Ovary (tissue), 3 donors: ENCODE results near the gene ODAPH.

Experiments
- POLR2A ChIP-seq: fragments of 450-650 bp; IDR thresholded peaks from one replicate; pipeline ENCODE4 v1.6.1; 2017; ENCODE audit warnings: antibody characterized with exemption, mild to moderate bottlenecking, moderate library complexity
- TF ChIP-seq, protein P1 (sequence below), 3 donors: fragments of 450-650 bp in 2 of 3; fragments of 200-600 bp in 1 of 3; IDR thresholded peaks; one replicate each; pipeline versions ENCODE4 v1.5.1 to v1.8.0; 2016 to 2022; ENCODE audit warnings: antibody characterized with exemption in 3 of 3, mild to moderate bottlenecking in 1 of 3
- donor health status: DM: no; HTN: no; CAD: no.

DNA sequence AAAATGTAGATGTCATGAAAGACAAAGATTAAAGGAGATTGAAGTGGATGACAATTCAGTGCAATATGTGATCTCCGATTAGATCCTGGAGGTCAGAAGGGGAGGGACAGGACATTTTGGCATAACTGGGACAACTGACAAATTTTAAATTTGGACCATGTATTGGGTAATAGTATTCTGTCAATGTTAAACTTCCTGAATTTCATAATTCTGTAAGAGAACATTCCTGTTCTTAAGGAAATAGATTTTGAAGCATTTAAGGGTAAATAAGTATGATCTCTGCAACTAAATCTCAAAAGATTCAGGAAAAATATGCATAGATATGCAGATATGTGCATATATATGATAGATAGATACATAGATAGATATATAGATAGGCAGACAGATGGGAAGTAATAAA is 11.0 kb downstream of the ODAPH start:
- TF ChIP-seq POLR2A = no peak
- TF ChIP-seq, protein P1, sequence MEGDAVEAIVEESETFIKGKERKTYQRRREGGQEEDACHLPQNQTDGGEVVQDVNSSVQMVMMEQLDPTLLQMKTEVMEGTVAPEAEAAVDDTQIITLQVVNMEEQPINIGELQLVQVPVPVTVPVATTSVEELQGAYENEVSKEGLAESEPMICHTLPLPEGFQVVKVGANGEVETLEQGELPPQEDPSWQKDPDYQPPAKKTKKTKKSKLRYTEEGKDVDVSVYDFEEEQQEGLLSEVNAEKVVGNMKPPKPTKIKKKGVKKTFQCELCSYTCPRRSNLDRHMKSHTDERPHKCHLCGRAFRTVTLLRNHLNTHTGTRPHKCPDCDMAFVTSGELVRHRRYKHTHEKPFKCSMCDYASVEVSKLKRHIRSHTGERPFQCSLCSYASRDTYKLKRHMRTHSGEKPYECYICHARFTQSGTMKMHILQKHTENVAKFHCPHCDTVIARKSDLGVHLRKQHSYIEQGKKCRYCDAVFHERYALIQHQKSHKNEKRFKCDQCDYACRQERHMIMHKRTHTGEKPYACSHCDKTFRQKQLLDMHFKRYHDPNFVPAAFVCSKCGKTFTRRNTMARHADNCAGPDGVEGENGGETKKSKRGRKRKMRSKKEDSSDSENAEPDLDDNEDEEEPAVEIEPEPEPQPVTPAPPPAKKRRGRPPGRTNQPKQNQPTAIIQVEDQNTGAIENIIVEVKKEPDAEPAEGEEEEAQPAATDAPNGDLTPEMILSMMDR (IDR thresholded peaks at IDR 0.05) = no peak
